DND-41 (cell line): ENCODE measurements around the gene CTNNA3.

Experiments used
- ATAC-seq: fragments of 200-7000 bp; cut with Tn5 transposase; 3 replicates; pipeline ENCODE4 v1.9.1; 2021; ENCODE audit warnings: low read depth; ENCODE audit not compliant: insufficient read depth
- DNase-seq: peaks from one replicate; pipeline ENCODE4 v3.0.0-alpha.2; 2020
- H2AFZ ChIP-seq: 2 replicates; pipeline ENCODE4 v1.6.0; 2012; ENCODE audit warnings: low read depth, low read length
- H3K27ac ChIP-seq: 2 replicates; pipeline ENCODE4 v1.5.1; 2012; ENCODE audit warnings: low read length, inconsistent platforms
- H3K27me3 ChIP-seq: fragments of 200-600 bp; sonication (generic); 2 replicates; pipeline ENCODE4 v1.6.0; 2012; ENCODE audit warnings: low read length, mild to moderate bottlenecking, inconsistent platforms; ENCODE audit not compliant: insufficient read depth, poor library complexity
- H3K36me3 ChIP-seq: 2 replicates; pipeline ENCODE4 v1.5.1; 2012; ENCODE audit warnings: low read length, inconsistent platforms; ENCODE audit not compliant: insufficient read depth
- H3K4me1 ChIP-seq: 2 replicates; pipeline ENCODE4 v1.5.1; 2012; ENCODE audit warnings: mild to moderate bottlenecking, low read length; ENCODE audit not compliant: insufficient read depth
- H3K4me2 ChIP-seq: 2 replicates; pipeline ENCODE4 v1.6.0; 2012; ENCODE audit warnings: mild to moderate bottlenecking, moderate library complexity, low read length, inconsistent platforms; ENCODE audit not compliant: insufficient read depth
- H3K4me3 ChIP-seq, 2 experiments: fragments of 200-600 bp in 1 of 2; shearing (Covaris generic) in 1 of 2; 2 replicates each; pipeline ENCODE4 v1.5.1; 2012 to 2016; ENCODE audit warnings: inconsistent platforms in 2 of 2, low read length in 2 of 2, mild to moderate bottlenecking in 2 of 2, low read depth in 1 of 2, moderate library complexity in 1 of 2
- H3K79me2 ChIP-seq: 2 replicates; pipeline ENCODE4 v1.6.0; 2012; ENCODE audit warnings: low read length, inconsistent platforms; ENCODE audit not compliant: insufficient read depth
- H3K9ac ChIP-seq: 2 replicates; pipeline ENCODE4 v1.6.0; 2012; ENCODE audit warnings: low read depth, mild to moderate bottlenecking, inconsistent platforms, low read length, moderate library complexity
- H3K9me3 ChIP-seq: 2 replicates; pipeline ENCODE4 v1.5.1; 2012; ENCODE audit warnings: low read length, moderate library complexity, mild to moderate bottlenecking, inconsistent platforms; ENCODE audit not compliant: insufficient read depth, severe bottlenecking
- H4K20me1 ChIP-seq: 2 replicates; pipeline ENCODE4 v1.6.0; 2012; ENCODE audit warnings: low read length; ENCODE audit not compliant: insufficient read depth
- CTCF ChIP-seq: IDR thresholded peaks from 2 replicates; pipeline ENCODE4 v1.5.1; 2012; ENCODE audit warnings: borderline replicate concordance, low read length, moderate library complexity, mild to moderate bottlenecking; ENCODE audit not compliant: poor library complexity, severe bottlenecking; ENCODE audit errors: extremely low read depth
- EZH2 ChIP-seq: IDR thresholded peaks from 3 replicates; pipeline ENCODE4 v1.6.1; 2012; ENCODE audit warnings: borderline replicate concordance, low read depth, mild to moderate bottlenecking, moderate library complexity, low read length, inconsistent platforms; ENCODE audit not compliant: severe bottlenecking

CTNNA3 gene

GRCh38 chr10:67088036-67088435 lies 608.0 kb downstream of the CTNNA3 start:
- Histone ChIP-seq H3K79me2 (no peaks in the 10 kb centered on the region), H3K36me3 (no peaks in the 10 kb centered on the region), H3K27ac (no peak overlapping the region), H3K4me1 (no peaks in the 10 kb centered on the region), H3K4me2 (no peak overlapping the region), H3K9me3 (no peaks in the 10 kb centered on the region), H4K20me1 (no peaks in the 10 kb centered on the region), H3K9ac (no peak overlapping the region), H3K27me3 (no peaks in the 10 kb centered on the region), H2AFZ (no peak overlapping the region), H3K4me3 (no peak overlapping the region)
- no peak for ATAC-seq
- no peak for DNase-seq
- TF ChIP-seq EZH2 = no peak
- no peak for TF ChIP-seq CTCF

GRCh38 chr10:67087135-67087425 lies 608.9 kb downstream of the CTNNA3 start:
- H3K36me3 ChIP-seq = no peaks in the 10 kb centered on the region

GRCh38 chr10:67086327-67087134 lies 609.5 kb downstream of the CTNNA3 start:
- no peak overlapping the region for H3K4me2 ChIP-seq
- H3K4me1 ChIP-seq = no peaks in the 10 kb centered on the region
- no peak for TF ChIP-seq CTCF
- TF ChIP-seq EZH2 = no peak

More at GRCh38 chr10:67087135-67087425, 608.9 kb downstream of the CTNNA3 start:
- no peak overlapping the region for H3K4me3 ChIP-seq
- no peaks in the 10 kb centered on the region for H3K79me2 ChIP-seq
- no peak overlapping the region for H3K4me2 ChIP-seq
- TF ChIP-seq CTCF (no peak), EZH2 (no peak)
- H4K20me1 ChIP-seq = no peaks in the 10 kb centered on the region
- H3K4me1 ChIP-seq = no peaks in the 10 kb centered on the region
- H3K9me3 ChIP-seq = no peaks in the 10 kb centered on the region
- no peak overlapping the region for H3K27ac ChIP-seq
- no peaks in the 10 kb centered on the region for H3K27me3 ChIP-seq
- no peak overlapping the region for H3K9ac ChIP-seq
- no peak overlapping the region for H2AFZ ChIP-seq
- DNase-seq (no peak), ATAC-seq (no peak)

DNA sequence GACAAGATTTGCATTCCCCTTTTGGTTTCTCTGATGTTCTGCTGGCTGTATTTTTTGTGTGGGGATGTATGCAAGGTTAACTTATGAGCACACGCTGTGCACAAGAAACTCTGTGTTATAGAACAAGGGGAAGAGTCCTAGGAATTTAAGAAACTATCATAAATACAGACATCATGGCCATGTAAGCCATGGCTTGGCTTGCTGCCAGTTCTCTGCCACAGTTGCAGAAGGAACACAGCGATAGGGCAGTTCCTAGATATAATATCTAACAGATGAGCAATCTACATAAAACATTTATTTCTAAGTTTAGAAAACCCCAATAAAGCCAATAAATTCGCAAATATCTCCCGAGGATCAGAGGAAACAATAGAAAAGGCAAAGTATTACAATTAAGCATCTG lies 616.9 kb downstream of the CTNNA3 start:
- Histone ChIP-seq H3K9me3 (no peaks in the 10 kb centered on the region), H3K27ac (no peak overlapping the region), H2AFZ (no peak overlapping the region), H3K79me2 (no peaks in the 10 kb centered on the region), H4K20me1 (no peaks in the 10 kb centered on the region), H3K4me2 (no peak overlapping the region), H3K9ac (no peak overlapping the region), H3K36me3 (no peaks in the 10 kb centered on the region), H3K4me3 (no peak overlapping the region), H3K27me3 (no peaks in the 10 kb centered on the region), H3K4me1 (no peaks in the 10 kb centered on the region)
- ATAC-seq = no peak
- DNase-seq = no peak
- no peak for TF ChIP-seq CTCF
- TF ChIP-seq EZH2 = no peak

More at GRCh38 chr10:67086327-67087134, 609.5 kb downstream of the CTNNA3 start:
- ATAC-seq = no peak
- H3K36me3 ChIP-seq = no peaks in the 10 kb centered on the region
- no peaks in the 10 kb centered on the region for H3K9me3 ChIP-seq
- DNase-seq = no peak
- no peak overlapping the region for H3K27ac ChIP-seq
- no peaks in the 10 kb centered on the region for H3K79me2 ChIP-seq
- H4K20me1 ChIP-seq = no peaks in the 10 kb centered on the region
- no peak overlapping the region for H3K9ac ChIP-seq
- H2AFZ ChIP-seq = no peak overlapping the region
- H3K27me3 ChIP-seq = no peaks in the 10 kb centered on the region
- no peak overlapping the region for H3K4me3 ChIP-seq
